Measurements from ENCODE around the gene SEC61B.

Gene SEC61B

DNA sequence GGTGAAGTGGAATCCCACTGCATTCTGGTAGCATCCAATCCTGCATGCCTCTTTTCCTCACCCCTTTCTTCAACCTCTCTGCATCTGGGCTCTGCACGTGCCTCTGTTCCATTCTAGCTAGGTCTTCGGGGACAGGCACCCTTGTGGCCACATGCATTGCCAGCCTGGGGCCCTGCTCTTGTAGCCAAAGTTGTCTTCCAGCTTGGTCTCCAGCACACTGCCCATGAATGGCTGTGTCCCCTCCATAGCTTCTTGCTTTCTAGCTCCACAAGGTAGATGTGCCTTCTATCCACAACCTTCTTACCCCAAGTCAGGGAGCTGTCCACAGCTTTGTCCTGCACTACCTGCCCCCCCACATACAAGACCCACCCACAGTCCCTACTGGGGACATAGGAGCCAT is 32.9 kb upstream of the SEC61B start:
- TF ChIP-seq POLR2AphosphoS5 (IDR thresholded peaks at IDR 0.05; ENCODE audit: low read depth) (no peak), SPI1 (IDR thresholded peaks at IDR 0.05; ENCODE audit: borderline replicate concordance, low read depth) (no peak), GABPA (IDR thresholded peaks at IDR 0.05; ENCODE audit: low read depth) (no peak)
- TF ChIP-seq, protein P1, sequence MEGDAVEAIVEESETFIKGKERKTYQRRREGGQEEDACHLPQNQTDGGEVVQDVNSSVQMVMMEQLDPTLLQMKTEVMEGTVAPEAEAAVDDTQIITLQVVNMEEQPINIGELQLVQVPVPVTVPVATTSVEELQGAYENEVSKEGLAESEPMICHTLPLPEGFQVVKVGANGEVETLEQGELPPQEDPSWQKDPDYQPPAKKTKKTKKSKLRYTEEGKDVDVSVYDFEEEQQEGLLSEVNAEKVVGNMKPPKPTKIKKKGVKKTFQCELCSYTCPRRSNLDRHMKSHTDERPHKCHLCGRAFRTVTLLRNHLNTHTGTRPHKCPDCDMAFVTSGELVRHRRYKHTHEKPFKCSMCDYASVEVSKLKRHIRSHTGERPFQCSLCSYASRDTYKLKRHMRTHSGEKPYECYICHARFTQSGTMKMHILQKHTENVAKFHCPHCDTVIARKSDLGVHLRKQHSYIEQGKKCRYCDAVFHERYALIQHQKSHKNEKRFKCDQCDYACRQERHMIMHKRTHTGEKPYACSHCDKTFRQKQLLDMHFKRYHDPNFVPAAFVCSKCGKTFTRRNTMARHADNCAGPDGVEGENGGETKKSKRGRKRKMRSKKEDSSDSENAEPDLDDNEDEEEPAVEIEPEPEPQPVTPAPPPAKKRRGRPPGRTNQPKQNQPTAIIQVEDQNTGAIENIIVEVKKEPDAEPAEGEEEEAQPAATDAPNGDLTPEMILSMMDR (IDR thresholded peaks at IDR 0.05; ENCODE audit: insufficient read depth, low read length) = no peak
- TF ChIP-seq, protein P2, sequence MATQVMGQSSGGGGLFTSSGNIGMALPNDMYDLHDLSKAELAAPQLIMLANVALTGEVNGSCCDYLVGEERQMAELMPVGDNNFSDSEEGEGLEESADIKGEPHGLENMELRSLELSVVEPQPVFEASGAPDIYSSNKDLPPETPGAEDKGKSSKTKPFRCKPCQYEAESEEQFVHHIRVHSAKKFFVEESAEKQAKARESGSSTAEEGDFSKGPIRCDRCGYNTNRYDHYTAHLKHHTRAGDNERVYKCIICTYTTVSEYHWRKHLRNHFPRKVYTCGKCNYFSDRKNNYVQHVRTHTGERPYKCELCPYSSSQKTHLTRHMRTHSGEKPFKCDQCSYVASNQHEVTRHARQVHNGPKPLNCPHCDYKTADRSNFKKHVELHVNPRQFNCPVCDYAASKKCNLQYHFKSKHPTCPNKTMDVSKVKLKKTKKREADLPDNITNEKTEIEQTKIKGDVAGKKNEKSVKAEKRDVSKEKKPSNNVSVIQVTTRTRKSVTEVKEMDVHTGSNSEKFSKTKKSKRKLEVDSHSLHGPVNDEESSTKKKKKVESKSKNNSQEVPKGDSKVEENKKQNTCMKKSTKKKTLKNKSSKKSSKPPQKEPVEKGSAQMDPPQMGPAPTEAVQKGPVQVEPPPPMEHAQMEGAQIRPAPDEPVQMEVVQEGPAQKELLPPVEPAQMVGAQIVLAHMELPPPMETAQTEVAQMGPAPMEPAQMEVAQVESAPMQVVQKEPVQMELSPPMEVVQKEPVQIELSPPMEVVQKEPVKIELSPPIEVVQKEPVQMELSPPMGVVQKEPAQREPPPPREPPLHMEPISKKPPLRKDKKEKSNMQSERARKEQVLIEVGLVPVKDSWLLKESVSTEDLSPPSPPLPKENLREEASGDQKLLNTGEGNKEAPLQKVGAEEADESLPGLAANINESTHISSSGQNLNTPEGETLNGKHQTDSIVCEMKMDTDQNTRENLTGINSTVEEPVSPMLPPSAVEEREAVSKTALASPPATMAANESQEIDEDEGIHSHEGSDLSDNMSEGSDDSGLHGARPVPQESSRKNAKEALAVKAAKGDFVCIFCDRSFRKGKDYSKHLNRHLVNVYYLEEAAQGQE (IDR thresholded peaks at IDR 0.05; ENCODE audit: insufficient replicate concordance, low read depth) = no peak
- Histone ChIP-seq H3K27ac (replicated peaks) (no peak overlapping the region), H3K4me3 (replicated peaks; ENCODE audit: insufficient read depth, low read length) (no peak overlapping the region), H3K27me3 (ENCODE audit: insufficient read depth, poor library complexity, severe bottlenecking) (no peaks in the 10 kb centered on the region)
- no peak for DNase-seq (ENCODE audit: low read depth in 1 of 2, low spot score in 1 of 2)

DNA sequence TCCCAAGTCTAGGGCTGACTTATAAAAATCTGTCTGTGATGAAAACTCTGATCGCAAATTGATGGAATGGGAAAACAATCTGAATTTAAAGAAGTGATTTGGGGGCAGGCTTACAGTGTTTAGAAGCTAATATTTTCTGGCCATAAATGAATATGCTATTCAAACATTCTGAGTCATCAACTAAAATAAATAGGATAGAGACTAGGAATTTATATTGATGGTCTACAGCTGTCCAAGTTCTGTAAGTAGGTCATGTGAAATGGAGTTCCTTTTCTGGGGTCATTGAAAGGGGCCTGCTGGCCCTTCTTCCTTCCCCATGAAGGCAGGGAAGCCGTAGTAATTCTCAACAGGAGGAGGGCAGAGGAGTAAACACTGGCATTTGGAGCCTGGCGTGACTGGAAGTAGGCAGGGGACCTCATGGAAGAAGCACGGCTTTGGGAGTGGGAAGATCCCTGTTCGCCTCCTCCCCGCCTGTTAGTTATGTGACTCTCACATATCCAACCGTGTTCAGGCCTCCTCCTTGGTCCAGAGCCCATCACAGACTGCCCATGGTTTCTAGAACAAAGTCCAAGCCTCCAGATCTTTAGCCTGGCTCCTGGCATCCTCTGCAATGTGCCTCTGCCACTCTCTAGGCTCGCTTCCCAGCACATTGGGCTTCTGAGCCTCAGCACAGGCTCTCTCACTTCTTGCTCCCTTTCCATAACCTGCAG is 32.0 kb upstream of the SEC61B start:
- Histone ChIP-seq H3K27me3 (ENCODE audit: insufficient read depth, poor library complexity, severe bottlenecking) (no peaks in the 10 kb centered on the region), H3K27ac (replicated peaks) (no peak overlapping the region), H3K4me3 (replicated peaks; ENCODE audit: insufficient read depth, low read length) (no peak overlapping the region)
- TF ChIP-seq SPI1 (IDR thresholded peaks at IDR 0.05; ENCODE audit: borderline replicate concordance, low read depth) (no peak), POLR2AphosphoS5 (IDR thresholded peaks at IDR 0.05; ENCODE audit: low read depth) (no peak), GABPA (IDR thresholded peaks at IDR 0.05; ENCODE audit: low read depth) (no peak)
- TF ChIP-seq, protein P2 (IDR thresholded peaks at IDR 0.05; ENCODE audit: insufficient replicate concordance, low read depth) = no peak
- TF ChIP-seq, protein P1 (IDR thresholded peaks at IDR 0.05; ENCODE audit: insufficient read depth, low read length) = no peak
- DNase-seq (ENCODE audit: low read depth in 1 of 2, low spot score in 1 of 2) = no peak

DNA sequence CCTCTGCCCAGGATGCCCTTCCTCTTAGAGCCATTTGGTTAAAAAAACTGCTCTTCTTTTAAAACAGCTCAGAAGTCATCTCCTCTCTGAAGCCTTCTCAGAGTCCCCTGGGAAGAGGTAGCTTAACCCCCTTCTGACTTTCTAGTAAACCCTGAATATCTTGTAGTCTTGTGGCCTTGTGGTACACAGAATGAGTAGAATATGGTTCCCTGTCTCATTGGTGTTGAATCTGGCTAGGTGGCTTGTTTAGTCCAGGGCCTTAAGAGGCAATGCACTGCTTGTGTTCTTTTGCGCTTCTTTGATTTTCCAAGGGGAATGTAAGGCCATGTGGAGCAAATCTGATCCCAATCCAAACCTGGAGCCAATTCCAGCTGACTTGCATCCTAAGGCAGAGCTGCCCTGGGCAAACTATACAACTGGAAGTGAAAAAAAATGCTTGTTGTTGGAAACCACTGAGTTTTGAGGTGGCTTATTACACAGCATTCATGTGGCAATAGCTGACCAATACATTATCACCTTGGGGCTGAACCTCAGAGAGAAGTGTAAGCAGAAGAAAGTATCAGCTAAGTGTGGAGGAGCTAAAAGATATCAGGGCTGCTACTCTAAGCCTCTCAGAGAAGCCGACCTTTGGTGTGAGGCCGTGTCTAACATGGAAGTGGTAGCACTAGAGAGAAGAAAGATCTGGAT is 31.3 kb upstream of the SEC61B start:
- no peak overlapping the region for H3K4me3 ChIP-seq (replicated peaks; ENCODE audit: insufficient read depth, low read length)
- no peak for TF ChIP-seq GABPA (IDR thresholded peaks at IDR 0.05; ENCODE audit: low read depth)
- TF ChIP-seq, protein P1 (IDR thresholded peaks at IDR 0.05; ENCODE audit: insufficient read depth, low read length) = no peak
- TF ChIP-seq, protein P2 (IDR thresholded peaks at IDR 0.05; ENCODE audit: insufficient replicate concordance, low read depth) = no peak
- TF ChIP-seq POLR2AphosphoS5 (IDR thresholded peaks at IDR 0.05; ENCODE audit: low read depth) = no peak
- TF ChIP-seq SPI1 (IDR thresholded peaks at IDR 0.05; ENCODE audit: borderline replicate concordance, low read depth) = no peak
- H3K27ac ChIP-seq (replicated peaks) = no peak overlapping the region
- H3K27me3 ChIP-seq (ENCODE audit: insufficient read depth, poor library complexity, severe bottlenecking) = no peaks in the 10 kb centered on the region
- no peak for DNase-seq (ENCODE audit: low read depth in 1 of 2, low spot score in 1 of 2)
